Suprapubic skin (tissue), 4 donors: ENCODE data around the gene NFIA.

ENCODE experiments used
- CTCF ChIP-seq, 2 donors: fragments of 200-600 bp in 1 of 2; fragments of 450-650 bp in 1 of 2; sonication (generic) in 1 of 2; IDR thresholded peaks; one replicate each; pipeline ENCODE4 v1.5.1; 2016 to 2019; ENCODE audit warnings: antibody characterized with exemption in 2 of 2, mild to moderate bottlenecking in 1 of 2, moderate library complexity in 1 of 2
- POLR2A ChIP-seq, 2 donors: fragments of 450-650 bp; IDR thresholded peaks; one replicate each; pipeline ENCODE4 v1.6.1; 2017; ENCODE audit warnings: antibody characterized with exemption in 2 of 2, mild to moderate bottlenecking in 2 of 2, moderate library complexity in 2 of 2
- POLR2AphosphoS5 ChIP-seq, 3 donors: sonication (generic); formaldehyde crosslinking; IDR thresholded peaks; one replicate each; pipeline ENCODE4 v1.6.1; 2017; ENCODE audit warnings: antibody characterized with exemption in 3 of 3

- no peak for TF ChIP-seq CTCF (IDR thresholded peaks at IDR 0.05)
- TF ChIP-seq POLR2A (IDR thresholded peaks at IDR 0.05): no peak
- no peak for TF ChIP-seq POLR2AphosphoS5 (IDR thresholded peaks at IDR 0.05)
Observed at GRCh38 chr1:61085206-61085982, 3.0 kb downstream of the NFIA start.
